NCI-H2107 treated with DMSO at 0.1 percent for 48 hours (cell line): Measurements from ENCODE around the gene H3-3A.
A peak's percentile ranks its signal among the peaks of the same experiment; 100 is the strongest.
"Not testable (repeated sequence)": the region's sequence is repeated elsewhere in the genome, so short reads cannot be mapped to it uniquely, and the experiment has no call there.

ENCODE experiments used
- DNase-seq: peaks from one replicate; lab custom pipeline; 2025; ENCODE audit not compliant: unreplicated experiment; lab: John Stamatoyannopoulos, UW

H3-3A gene

DNA sequence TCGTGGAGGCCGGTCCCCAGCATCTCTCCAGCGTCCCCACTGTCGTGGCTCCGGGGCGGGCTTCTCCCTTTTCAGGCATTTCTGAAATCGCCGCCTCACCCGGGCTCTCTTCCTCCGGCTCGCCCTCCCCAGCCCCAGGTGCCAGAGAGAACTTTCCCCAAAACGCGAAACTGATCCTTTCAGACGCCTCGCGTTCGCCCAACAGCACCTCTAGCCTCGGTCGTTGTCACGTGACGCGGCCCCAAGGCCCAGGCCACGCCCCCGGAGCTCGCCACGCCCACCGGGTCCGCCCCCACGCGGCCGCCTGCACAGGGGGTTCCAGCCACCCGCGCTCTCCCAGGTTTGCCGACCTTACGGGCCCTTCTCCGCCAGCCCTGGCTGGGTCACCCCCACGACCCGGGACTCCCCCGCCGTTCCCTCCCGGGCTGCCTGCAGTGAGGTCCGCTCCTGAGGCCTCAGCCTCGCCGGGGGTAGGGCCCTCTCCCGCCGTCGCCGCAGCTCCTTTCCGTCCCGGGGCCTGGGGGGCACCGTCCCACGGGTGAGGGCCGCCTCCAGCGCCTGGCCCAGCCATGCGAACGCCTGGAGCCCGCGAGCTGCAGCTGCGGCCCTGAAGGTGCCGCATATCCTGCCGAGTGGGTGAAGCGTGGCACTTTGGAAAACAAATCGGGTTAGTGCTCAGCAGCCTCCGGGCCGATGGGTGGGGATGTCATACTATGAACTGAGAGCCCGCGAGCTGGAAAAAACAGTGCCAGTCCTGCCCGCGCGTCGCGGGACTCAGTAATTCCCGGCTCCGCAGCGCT is 21.0 kb downstream of the H3-3A start:
- DNase-seq = peak; percentile 73

DNA sequence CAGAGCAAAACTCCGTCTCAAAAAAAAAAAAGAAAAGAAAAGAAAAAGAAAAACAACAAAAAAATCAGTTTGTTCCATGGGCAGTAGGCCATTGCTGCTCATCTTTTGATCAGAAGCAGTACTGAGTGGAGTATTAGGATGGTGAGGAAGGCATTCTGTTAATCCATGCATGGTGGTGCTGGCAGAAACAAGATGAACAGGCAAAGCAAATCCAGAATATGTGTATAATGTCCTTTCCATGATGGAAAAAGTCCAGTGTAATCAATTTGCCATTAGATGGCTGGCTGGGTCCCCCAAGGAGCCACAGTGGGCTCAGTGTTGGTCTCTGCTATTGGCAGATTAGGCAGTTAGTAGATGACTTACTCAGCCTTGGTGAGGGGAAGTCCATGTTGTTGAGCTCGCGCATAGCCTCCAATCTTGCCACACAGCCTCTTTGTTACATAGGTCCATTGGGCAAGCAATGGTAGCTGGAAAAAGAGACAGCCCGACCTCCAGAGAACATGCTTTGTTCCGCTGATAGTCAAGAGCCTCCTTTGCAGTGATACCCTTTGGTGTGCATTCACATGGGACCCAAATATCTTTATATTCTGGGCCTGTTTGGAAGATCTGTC is 23.3 kb downstream of the H3-3A start:
- no peak for DNase-seq

DNA sequence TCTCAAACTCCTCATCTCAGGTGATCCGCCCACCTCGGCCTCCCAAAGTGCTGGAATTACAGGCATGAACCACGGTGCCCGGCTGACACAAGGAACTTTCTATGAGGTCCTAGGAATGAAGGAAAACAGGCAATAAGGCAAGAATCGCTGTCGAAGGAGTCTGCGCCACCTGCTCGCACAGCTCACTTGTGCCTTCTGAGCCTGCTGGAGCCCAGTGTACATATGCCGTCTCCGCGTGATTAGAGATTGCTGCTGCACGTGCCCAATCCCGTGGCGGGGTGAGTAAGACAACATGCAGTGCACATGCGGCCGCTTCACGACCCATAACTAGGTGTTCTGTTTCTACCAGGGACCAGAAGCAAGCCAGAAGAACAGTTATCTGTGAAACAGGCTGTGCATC is 24.3 kb downstream of the H3-3A start:
- DNase-seq = no peak

DNA sequence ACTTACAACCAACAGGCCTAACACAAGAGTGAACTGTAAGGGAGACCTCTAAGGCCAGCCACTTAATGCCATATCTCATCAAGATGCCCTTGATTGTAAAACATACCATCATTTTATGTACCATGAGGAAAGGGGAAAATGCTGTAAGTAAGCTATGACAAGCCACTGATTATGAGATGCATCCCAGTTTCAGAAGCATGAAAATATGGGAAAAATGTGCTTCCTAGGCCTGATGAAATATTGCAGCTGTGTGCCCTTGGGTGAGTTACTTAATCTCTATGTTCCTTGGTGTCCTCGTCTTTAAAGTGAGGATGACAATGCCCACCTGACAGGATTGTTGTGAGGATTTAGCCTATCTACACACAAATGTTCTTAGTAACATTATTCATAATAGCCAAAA is 28.9 kb downstream of the H3-3A start:
- DNase-seq = no peak

DNA sequence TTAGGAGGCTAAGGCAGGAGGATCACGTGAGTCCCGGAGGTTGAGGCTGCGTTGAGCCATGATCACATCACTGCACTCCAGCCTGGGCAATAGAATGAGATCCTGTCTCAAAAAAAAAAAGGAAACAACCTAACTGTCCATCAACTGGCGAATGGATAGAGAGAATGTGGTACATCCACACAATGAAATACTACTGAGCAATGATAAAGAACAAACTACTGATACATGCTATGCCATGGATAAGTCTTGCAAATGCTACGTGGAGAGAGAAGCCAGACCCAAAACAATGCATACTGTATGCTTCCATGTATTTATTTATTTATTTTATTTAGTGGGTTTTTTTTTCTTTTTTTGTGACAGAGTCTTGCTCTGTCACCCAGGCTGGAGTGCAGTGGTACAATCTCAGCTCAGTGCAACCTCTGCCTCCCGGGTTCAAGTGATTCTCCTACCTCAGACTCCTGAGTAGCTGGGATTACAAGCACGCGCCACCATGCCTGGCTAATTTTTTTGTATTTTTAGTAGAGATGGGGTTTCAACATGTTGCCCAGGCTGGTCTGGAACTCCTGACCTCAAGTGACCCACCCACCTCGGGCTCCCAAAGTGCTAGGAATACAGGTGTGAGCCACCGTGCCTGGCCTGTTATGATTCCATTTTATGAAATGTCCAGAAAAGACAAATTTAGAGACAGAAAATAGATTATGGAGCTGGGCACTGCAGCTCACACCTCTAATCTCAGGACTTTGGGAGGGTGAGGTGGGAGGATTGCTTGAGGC is 29.7 kb downstream of the H3-3A start:
- DNase-seq = not testable (repeated sequence)

DNA sequence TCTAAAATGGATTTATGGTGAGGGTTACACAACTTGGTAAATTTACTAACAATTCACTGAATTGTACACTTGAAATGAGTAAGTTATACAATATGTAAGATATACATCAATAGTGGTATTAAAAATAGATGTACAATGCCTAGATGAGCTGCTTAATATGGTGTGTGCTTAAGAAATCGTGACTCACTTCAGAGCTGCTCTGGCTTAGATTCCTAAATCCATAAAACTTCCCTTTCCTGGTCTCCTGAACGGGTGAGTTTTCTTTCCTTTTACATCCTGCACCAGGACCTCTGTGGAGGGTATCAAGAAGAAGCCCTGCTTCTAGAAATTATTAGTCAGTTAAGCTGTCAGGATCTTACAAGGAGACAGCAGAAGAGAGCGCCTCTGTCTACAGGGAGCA is 30.4 kb downstream of the H3-3A start:
- no peak for DNase-seq

DNA sequence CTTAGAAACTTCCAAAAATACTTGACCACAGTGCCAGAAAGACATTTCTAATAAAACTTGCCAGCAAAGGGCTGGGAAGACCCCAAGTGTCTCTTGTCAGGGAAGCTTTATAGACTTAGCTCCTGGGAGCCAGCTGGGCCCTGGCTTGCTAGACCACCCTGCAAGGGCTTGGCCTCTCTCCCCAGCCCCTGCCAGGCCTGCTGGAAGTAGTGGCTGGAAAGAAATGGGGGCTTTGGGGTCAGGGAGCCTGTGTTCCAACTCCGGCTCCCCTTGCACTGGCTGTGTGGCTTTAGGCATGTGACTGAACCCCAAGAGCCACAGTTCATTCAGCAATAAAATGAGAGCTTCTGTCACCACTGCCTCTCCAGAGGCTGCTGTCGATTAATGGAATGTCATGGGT is 31.1 kb downstream of the H3-3A start:
- DNase-seq = no peak

DNA sequence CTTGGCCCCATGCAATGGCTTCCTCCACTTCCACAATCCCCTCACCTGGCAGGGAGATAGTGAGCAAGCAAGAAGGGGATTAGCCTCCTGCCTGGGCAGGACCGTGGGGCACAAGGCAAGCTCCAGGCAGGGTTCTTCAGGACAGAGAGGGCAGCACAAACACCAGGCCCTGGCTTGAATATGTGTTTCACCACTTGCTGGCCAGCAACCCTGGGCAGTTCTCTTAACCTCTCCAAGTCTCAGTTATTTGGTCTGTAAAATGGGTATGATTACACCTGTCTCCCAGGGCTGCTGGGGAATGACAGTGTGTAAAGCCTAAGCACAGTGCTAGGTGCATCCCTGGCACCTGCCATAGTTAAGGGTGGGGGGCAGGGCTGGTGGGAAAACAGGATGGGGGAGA is 31.9 kb downstream of the H3-3A start:
- no peak for DNase-seq

DNA sequence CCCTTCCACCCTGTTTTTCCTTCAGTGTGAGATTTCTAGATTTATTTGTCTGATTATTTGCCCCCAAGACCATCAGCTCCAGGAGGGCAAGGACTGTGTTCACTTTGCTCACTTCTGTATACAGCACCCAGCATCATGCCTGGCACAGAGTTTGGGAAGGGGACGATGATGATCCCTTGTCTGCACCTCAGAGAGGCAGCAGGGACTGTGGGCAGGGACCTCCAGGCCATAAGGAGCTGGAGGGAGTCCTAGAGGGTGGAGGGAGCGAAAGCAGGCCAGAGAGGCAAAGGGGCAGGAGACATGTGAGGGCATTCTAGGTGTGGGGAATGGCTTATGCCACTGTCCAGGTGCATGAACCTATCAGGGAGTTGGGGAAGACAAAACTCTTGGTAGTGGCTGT is 32.8 kb downstream of the H3-3A start:
- DNase-seq = no peak

DNA sequence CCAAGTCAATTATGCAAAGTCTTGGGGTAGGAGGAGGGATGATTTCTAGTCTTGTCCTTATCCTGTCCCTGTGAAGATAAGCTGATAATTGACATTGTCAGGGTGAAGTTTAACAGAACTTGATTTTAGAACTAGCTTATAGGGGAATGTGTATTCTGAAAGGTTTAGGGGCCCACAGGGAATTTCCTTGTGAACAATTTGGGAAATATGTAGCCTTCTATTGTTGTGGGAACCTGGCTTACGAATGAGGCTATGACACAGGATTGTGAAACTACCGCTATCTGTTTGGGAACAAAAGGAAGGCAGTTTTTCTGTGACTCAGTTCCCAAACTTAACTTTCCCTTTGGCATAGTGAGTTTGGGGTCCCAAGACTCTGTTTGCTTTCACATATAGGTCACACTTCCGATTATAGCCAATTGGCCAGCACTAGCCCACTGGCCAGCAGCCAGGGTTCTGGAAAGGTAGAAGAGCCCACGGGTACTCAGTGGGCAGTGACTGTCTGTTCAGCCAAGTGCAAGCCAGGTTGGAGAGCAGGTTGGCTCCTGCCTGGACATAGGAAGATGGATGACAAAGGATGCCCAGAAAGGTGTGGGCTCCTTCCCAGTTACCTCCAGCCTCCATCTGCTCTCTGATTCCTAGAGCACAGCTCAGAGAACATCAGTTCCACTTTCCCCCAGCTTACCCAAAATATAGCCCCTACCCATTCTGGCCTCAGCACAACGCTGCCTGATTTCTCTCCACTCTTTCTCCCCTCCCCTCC is 35.5 kb downstream of the H3-3A start:
- DNase-seq = no peak

DNA sequence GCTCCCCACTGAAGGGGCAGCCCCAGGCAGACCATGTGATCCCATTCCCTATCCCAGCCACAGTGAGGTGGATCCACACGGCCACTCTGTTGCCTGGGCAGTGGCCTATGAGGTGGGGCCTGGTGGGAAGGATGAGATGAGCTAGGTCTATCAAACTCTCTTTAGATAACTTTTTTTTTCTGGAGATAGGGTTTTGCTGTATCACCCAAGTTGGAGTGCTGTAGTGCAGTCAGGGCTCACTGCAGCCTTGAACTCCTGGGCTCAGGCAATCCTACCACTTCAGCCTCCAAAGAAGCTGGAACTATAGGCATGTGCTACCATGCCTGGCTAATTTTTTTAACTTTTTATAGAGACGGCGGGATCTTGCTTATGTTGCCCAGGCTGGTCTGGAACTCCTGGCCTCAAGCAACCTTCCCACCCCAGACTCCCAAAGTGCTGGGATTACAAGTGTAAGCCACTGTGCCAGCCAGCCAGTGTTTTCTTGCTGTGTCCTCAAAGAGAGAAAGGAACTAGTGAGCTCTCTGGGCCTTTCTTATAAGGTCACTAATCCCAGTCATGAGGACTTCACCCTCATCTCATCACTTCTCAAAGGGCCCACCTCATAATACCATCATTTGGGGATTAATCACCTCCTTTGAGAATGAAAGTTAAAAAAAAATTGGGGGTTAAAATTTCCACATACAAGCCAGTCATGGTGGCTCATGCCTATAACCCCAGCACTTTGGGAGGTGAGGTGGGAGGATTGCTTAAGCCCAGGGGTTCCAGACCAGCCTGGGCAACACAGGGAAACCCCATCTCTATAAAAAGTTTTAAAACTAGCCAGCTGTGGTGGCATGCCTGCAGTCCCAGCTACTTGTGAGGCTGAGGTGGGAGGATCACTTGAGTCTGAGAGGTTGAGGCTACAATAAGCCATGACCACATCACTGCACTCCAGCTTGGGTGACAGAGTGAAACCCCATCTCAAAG is 36.6 kb downstream of the H3-3A start:
- DNase-seq = no peak

DNA sequence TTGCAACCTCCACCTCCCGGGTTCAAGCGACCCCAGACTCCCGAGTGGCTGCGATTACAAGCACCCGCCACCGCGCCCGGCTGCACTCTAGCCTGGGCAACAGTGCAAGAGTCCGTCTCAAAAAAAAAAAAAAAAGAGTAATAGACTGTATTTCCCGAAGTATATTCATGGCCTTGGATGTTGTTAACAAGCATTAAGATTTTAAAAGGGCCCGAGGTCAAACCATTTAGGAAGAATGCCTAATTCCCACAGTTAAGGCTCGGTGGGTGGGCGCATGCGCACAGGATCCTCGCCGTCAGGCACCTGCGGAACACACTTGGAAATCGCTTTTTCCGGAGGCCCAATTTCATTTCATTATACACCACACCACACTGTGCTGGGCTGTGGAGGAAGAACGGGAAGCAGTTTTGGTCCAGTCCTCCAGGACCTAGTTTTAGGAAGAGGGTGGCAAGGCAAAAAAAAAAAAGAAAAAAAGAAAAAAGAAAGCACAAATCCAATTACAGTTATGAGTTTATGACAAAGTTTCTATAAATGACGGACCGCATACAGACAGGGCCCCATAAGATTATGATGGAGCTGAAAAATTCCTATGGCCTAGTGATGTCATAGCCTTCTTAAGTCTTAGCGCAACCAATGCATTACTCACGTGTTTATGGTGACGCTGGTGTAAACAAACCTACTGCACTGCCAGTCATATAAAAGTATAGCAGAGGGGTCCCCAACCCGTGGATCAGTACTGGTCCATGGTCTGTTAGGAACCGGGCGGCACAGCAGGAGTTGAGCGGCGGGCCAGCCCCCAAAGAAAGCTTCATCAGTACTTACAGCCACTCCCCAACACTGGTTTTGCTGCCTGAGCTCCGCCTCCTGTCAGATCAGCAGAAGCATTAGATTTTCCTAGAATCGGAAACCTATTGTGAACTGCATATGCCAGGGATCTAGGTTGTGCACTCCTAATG is 38.2 kb downstream of the H3-3A start:
- no peak for DNase-seq

DNA sequence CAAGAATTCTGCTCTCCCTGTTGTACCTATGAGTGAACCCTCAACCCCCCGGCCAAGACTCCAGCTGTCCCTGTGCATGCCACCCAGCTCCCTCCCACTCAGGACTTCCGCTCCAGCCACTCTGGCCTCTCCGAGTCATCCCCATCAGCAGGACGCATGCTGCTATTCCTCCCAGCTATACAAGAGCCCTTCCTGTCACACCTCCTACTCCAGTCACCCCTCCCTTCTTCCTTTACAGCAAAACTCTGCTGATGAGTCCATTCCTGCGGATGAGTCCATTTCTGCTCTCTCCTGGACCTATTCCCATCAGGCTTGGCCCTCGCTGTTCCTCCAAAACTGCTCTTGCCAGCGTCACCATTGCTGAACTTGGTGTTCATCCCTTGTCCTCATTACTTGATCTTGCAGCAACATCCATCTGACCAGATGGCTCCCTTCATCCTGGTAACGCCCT is 42.2 kb downstream of the H3-3A start:
- DNase-seq = no peak

DNA sequence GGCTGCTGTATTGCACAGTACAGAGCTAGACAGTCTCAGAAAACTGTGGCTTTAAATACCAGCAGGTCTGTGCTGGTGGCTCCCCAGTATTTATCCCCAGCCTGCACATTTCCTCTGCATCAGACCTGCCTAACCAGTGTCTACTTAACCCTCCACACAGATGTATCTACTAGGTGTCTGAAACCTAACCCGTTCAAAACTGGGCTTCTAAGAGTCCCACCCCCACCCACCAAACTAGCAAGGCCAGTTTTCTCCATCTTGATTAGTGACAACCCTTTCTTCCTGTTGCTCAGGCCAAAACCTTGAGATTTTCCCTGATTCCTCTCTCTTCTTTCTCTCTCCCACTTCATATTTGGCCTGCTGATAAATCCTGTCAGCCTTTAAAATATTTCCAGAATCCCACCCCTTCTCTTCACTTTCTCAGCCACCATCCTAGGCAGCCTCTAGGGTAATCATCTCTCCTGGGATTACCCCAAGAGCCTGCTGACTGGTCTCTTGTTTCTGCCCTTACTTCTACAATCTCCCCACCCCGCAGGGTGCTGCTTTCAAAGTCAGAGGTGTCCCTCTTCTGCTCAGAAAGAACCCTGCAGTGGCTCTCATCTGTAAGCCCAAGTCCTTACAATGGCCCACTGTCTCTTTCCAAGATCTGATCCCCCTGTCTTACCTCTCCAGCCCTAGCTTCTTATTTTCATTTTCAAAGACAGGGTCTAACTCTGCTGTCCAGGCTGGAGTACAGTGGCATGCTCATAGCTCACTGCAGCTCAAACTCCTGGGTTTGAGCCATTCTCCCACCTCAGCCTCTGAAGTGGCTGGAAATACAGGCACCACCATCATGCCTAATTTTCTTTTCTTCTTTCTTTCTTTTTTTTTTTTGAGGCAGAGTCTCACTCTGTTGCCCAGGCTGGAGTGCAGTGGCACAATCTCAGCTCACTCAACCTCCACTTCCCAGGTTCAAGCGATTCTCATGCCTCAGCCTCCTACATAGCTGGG is 45.2 kb downstream of the H3-3A start:
- DNase-seq = peak; percentile 47

DNA sequence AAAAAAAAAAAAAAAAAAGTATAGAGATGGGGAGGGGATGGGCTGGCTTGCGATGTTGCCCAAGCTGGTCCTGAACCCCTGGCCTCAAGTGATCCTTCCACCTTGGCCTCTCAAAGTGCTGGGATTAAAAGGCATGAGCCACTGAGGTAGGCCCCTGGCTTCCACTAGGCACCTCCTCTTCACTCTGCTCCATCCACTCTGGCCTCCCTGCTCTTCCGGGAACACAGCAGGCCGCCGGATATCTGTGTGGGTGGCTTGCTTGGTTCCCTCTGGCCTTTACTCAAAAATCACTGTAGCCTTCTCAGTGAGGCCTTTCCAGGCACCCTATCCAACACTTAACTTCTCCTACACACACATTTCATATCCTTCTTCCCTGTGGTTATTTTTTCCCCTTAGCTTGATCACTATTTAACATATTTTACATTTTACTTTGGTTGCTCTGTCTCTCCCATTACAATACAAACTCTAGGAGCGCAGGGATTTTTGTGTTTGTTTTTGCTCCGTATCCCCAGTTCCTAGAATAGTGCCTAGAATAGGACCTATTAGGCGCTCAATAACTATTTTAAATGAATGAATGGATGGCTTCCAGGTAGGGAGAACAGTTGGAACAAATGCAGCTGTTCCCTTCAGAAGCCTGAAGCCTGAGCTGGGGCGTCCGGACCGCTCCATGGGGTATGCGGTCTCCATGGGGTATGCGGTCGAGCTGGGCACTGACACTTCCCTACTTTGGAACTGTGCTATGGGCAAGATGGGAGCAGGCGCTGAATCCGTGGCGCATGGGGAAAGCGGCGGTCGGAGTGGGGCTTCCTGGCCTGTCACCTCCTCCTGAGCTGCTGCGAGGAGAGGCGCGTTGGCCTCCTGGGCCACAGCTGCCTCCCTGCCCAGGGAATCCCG is 46.7 kb downstream of the H3-3A start:
- no peak for DNase-seq

DNA sequence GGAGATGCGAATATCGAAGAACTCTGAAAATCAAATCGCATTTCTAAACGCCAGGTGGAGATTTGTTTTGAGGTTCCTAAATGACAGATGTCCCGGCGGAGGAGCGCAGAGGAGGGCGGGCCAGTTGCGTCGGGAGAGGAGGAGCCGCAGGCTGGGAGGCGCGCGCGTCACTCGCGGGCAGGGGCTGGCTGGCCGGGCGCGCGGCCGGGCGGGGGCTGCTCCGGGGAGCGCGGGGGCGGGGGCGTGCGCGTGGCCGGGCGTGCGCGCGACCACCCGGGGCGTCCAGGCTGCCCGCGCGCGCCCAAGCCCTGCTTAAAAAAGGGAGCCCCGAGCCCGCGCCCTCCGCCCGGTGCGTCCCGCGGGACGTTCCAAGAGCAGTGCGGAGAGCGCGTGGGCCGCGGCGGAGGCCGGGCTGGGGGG is 47.3 kb downstream of the H3-3A start:
- peak; percentile 79 for DNase-seq
